GM10266 (cell line): ENCODE results near the gene HIP1.
"Not testable (repeated sequence)": the region's sequence is repeated elsewhere in the genome, so short reads cannot be mapped to it uniquely, and the experiment has no call there.

Experiments
- DNase-seq: peaks from one replicate; pipeline ENCODE4 v3.0.0; 2012; ENCODE audit errors: extremely low spot score
- CTCF ChIP-seq: IDR thresholded peaks from 2 replicates; pipeline ENCODE4 v1.5.1; 2012; ENCODE audit warnings: mild to moderate bottlenecking, low read depth; ENCODE audit not compliant: control insufficient read depth, insufficient read depth; ENCODE audit errors: missing control alignments

The HIP1 gene

GRCh38 chr7:75563171-75563570 is 175.6 kb downstream of the HIP1 start:
- no peak for TF ChIP-seq CTCF
- DNase-seq = no peak

- DNase-seq = no peak
- no peak for TF ChIP-seq CTCF
Observed at GRCh38 chr7:75559976-75560365, 178.8 kb downstream of the HIP1 start.

GRCh38 chr7:75559355-75559975 is 179.3 kb downstream of the HIP1 start:
- no peak for TF ChIP-seq CTCF
- no peak for DNase-seq

- not testable (repeated sequence) for DNase-seq
Observed at GRCh38 chr7:75556835-75557234, 181.9 kb downstream of the HIP1 start.

GRCh38 chr7:75555736-75556135 is 183.0 kb downstream of the HIP1 start:
- DNase-seq = no peak
- TF ChIP-seq CTCF = no peak

GRCh38 chr7:75546237-75547015 is 192.3 kb downstream of the HIP1 start:
- no peak for DNase-seq
- no peak for TF ChIP-seq CTCF

GRCh38 chr7:75537731-75538130 is 201.0 kb downstream of the HIP1 start:
- no peak for TF ChIP-seq CTCF
- no peak for DNase-seq
